Bronchial epithelial cell (primary cell): ENCODE measurements around the gene GP9. TPM values are rescaled to one million over a fixed set of nuclear protein-coding genes. Genes with fewer than 3 reads are reported as not detected.

Experiments used
- DNase-seq: peaks from one replicate; pipeline ENCODE4 v3.0.0-alpha.2; 2010; ENCODE audit warnings: low read depth
- FAIRE-seq: peaks from 2 replicates; lab custom pipeline; 2011; peaks lifted over from hg19 to GRCh38; lab: Jason Lieb, UNC
- H3K27me3 ChIP-seq: 2 replicates; pipeline ENCODE4 v1.5.1; 2011; ENCODE audit warnings: low read length; ENCODE audit not compliant: control insufficient read depth, insufficient read depth
- H3K36me3 ChIP-seq: 2 replicates; pipeline ENCODE4 v1.5.1; 2011; ENCODE audit warnings: low read length; ENCODE audit not compliant: control insufficient read depth, insufficient read depth
- H3K4me3 ChIP-seq: 2 replicates; pipeline ENCODE4 v1.5.1; 2011; ENCODE audit warnings: mild to moderate bottlenecking, low read depth, low read length, control low read depth
- CTCF ChIP-seq: IDR thresholded peaks from 2 replicates; pipeline ENCODE4 v1.5.1; 2011; ENCODE audit warnings: mild to moderate bottlenecking, moderate library complexity, low read length, control low read depth, inconsistent platforms; ENCODE audit not compliant: insufficient read depth, severe bottlenecking
- total RNA-seq: library from RNA; depleted of rRNA; stranded (reverse); fragments of >200 nt; gene quantifications from 2 replicates; pipeline ENCODE4 v1.2.1, GENCODE V29; 2014

GP9 gene
- total RNA-seq, result not detected in 2 replicates

DNA sequence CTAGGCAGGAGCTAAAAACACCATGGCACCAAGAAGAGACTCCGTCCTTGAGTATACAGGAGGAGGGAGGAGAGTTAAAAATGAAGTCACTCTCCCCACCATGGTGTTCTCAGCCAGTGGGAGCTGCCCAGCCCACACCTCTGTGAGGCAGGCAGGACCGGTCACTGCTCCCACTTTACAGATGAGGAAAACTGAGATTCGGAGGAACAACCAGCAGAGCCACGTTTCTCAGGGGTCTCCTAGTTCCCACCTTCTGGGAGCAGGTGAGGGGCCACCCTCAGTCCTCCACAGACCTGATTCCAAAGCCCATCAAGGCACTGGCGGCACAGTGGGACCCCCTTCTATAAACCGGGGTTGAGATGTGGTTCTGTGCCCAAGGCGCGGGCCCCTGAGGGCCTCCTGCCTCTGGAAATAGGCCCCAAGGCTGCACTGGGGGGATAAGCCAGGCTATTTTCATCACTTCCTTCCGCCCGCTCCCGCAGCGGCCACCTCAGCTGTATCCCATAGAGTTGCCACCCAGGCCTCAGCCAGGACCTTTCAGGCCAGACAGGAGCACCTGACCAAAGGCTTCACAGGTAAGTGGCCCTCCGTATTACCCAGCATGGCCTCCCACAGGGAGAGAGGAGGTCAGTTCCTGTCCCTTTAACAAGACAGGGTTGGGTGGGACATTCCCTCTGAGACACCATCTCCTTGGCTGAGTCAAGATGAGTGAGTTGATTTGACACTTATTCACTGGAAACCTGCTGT lies at the start of gene GP9:
GP9 (plus strand) TSS at position 504 of the 747 bp plus-strand sequence. CDS start 961 bp downstream, outside the sequence.
- H3K27me3 ChIP-seq, result no peaks in the 10 kb centered on the region
- no peak within 1 kb of the TSS for H3K4me3 ChIP-seq
- no peak for TF ChIP-seq CTCF
- no peaks in the 10 kb centered on the region for H3K36me3 ChIP-seq
- DNase-seq (no peak), FAIRE-seq (no peak)

GRCh38 chr3:129013491-129013891 lies 47.1 kb upstream of the GP9 start:
- no peak for FAIRE-seq
- no peaks in the 10 kb centered on the region for H3K27me3 ChIP-seq
- H3K36me3 ChIP-seq, result no peaks in the 10 kb centered on the region
- no peak for DNase-seq
- no peak for TF ChIP-seq CTCF
- no peak overlapping the region for H3K4me3 ChIP-seq

DNA sequence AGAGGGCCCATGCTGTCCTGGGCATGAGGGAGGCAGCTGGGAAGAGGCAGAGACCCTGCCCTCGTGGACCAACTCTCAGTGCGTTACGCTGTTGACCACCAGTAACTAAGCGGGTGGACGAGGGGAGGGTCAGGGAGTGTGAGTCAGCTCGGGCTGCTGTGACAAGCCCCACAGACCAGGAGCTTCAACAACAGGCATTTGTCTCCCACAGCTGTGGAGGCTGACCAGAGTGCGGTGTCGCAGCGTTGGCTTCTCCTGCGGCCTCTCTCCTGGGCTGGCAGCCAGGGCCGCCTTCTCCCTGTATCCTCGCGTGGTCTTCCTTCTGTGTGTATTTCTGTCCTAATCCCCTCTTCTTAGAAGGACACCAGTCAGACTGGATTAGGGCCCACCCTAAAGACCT lies 46.4 kb upstream of the GP9 start:
- FAIRE-seq, result peak; percentile 18
- no peak for DNase-seq
- no peaks in the 10 kb centered on the region for H3K27me3 ChIP-seq
- H3K36me3 ChIP-seq, result no peaks in the 10 kb centered on the region
- no peak overlapping the region for H3K4me3 ChIP-seq
- TF ChIP-seq CTCF, result no peak

- TF ChIP-seq CTCF, result no peak
- Histone ChIP-seq H3K27me3 (no peaks in the 10 kb centered on the region), H3K4me3 (no peak overlapping the region), H3K36me3 (no peaks in the 10 kb centered on the region)
- DNase-seq, result no peak
- FAIRE-seq, result no peak
Observed at GRCh38 chr3:129014793-129015345, 45.7 kb upstream of the GP9 start.

DNA sequence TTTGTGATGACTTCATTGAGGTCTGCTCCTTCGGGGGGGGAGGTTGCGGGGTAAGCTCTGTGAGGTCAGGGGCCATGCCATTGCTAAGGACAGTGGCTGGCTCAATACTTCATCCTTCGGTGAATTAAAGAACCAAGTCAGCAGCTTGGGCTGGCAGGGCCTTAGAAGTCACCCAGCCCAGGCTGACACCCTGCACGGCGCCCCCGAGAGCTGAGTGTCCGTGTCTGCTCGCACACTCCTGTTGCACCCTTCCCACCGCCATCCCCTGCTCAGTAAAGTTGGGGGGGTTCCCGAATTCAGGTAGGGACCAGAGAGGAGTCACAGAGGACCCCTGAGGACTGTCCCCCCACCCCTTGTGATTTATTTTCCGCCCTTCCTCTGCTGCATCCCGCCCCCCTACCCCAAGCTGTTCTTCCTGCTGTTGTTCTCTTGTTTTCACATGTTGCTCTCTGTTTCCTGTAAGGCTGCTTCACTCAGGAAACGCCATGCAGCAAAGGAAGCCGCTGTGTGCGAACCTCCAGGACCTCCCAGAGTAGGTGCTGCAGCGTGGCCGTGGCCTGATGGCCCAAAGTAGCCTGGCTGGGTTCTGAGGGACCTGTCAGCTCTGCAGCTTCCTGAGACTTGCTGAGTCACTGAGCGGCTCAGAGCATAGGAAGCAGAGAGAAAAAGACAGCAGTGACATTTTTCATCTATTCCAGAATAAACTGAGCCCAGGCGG lies 45.0 kb upstream of the GP9 start:
- no peak for TF ChIP-seq CTCF
- no peaks in the 10 kb centered on the region for H3K27me3 ChIP-seq
- no peak for DNase-seq
- no peak for FAIRE-seq
- H3K4me3 ChIP-seq, result no peak overlapping the region
- H3K36me3 ChIP-seq, result no peaks in the 10 kb centered on the region
